IMR-90 (cell line): ENCODE results near the gene GAL3ST3. TPM values are rescaled to one million over a fixed set of nuclear protein-coding genes. Genes with fewer than 3 reads are reported as not detected.
A peak's percentile ranks its signal among the peaks of the same experiment; 100 is the strongest.

Experiments used
- ATAC-seq: fragments of 200-7000 bp; cut with Tn5 transposase; 2 replicates; pipeline ENCODE4 v1.9.1; 2020; ENCODE audit warnings: low read depth, mild to moderate bottlenecking, moderate library complexity
- BruUV-seq: library from RNA; stranded (reverse); fragments of 400-500 nt; replicated peaks from 2 replicates; lab custom pipeline; 2021; lab: Mats Ljungman, UMichigan
- CTCF ChIA-PET: fragments of 300-600 bp; formaldehyde crosslinking; extraction: SDS; loops from one replicate; lab custom pipeline; 2021; ENCODE audit warnings: antibody characterized with exemption; lab: Yijun Ruan, JAX
- POLR2A ChIA-PET: fragments of 300-600 bp; sonication (Branson Sonifier 250); formaldehyde crosslinking; loops from one replicate; lab custom pipeline; 2022; ENCODE audit warnings: antibody characterized with exemption; ENCODE audit not compliant: unreplicated experiment; lab: Charles Lee
- DNase-seq: peaks from one replicate; pipeline ENCODE4 v3.0.0; 2013
- H2AFZ ChIP-seq: replicated peaks from 2 replicates; pipeline ENCODE3; 2013; ENCODE audit warnings: low read length, mild to moderate bottlenecking; ENCODE audit not compliant: poor library complexity
- H2AK5ac ChIP-seq: 2 replicates; pipeline ENCODE4 v1.6.1; 2013; ENCODE audit warnings: low read depth, low read length, inconsistent platforms
- H2AK9ac ChIP-seq: replicated peaks from 2 replicates; pipeline ENCODE3; 2013; ENCODE audit warnings: mild to moderate bottlenecking, low read depth, low read length, moderate library complexity; ENCODE audit not compliant: poor library complexity
- H2BK120ac ChIP-seq: 2 replicates; pipeline ENCODE4 v1.6.1; 2013; ENCODE audit warnings: low read depth, low read length, inconsistent platforms
- H2BK15ac ChIP-seq: 3 replicates; pipeline ENCODE4 v1.6.1; 2013; ENCODE audit warnings: low read depth, low read length, inconsistent platforms
- H2BK20ac ChIP-seq: 2 replicates; pipeline ENCODE4 v1.6.1; 2013; ENCODE audit warnings: low read depth, mild to moderate bottlenecking, inconsistent platforms, low read length, moderate library complexity
- H2BK5ac ChIP-seq: 2 replicates; pipeline ENCODE4 v1.6.1; 2013; ENCODE audit warnings: mild to moderate bottlenecking, low read depth, low read length, inconsistent platforms; ENCODE audit not compliant: poor library complexity, severe bottlenecking
- H3K14ac ChIP-seq: replicated peaks from 2 replicates; pipeline ENCODE4 v1.6.1; 2013; ENCODE audit warnings: low read depth, low read length, inconsistent platforms
- H3K18ac ChIP-seq: 2 replicates; pipeline ENCODE4 v1.6.1; 2013; ENCODE audit warnings: low read depth, low read length, control low read depth
- H3K23ac ChIP-seq: 2 replicates; pipeline ENCODE4 v1.6.1; 2013; ENCODE audit warnings: low read depth, low read length, inconsistent platforms
- H3K27ac ChIP-seq: 2 replicates; pipeline ENCODE4 v1.5.1; 2013; ENCODE audit warnings: mild to moderate bottlenecking, control low read depth, low read length; ENCODE audit not compliant: insufficient read depth
- H3K27me3 ChIP-seq: 2 replicates; pipeline ENCODE4 v1.6.1; 2013; ENCODE audit warnings: low read length; ENCODE audit not compliant: control insufficient read depth, insufficient read depth
- H3K36me3 ChIP-seq: 2 replicates; pipeline ENCODE4 v1.6.1; 2013; ENCODE audit warnings: low read length, mixed read lengths; ENCODE audit not compliant: control insufficient read depth, insufficient read depth
- H3K4ac ChIP-seq: 2 replicates; pipeline ENCODE4 v1.6.1; 2013; ENCODE audit warnings: low read depth, low read length, inconsistent platforms
- H3K4me1 ChIP-seq: 2 replicates; pipeline ENCODE4 v1.6.1; 2013; ENCODE audit warnings: low read length, mixed read lengths; ENCODE audit not compliant: control insufficient read depth, insufficient read depth
- H3K4me2 ChIP-seq: 2 replicates; pipeline ENCODE4 v1.6.1; 2013; ENCODE audit warnings: low read depth, mild to moderate bottlenecking, control low read depth, low read length, moderate library complexity
- H3K4me3 ChIP-seq: 2 replicates; pipeline ENCODE4 v1.5.1; 2013; ENCODE audit warnings: low read depth, mild to moderate bottlenecking, control low read depth, low read length, moderate library complexity; ENCODE audit not compliant: insufficient read depth
- H3K56ac ChIP-seq: 2 replicates; pipeline ENCODE4 v1.6.1; 2013; ENCODE audit warnings: low read length, inconsistent platforms; ENCODE audit not compliant: insufficient read depth; ENCODE audit errors: extremely low read depth
- H3K79me1 ChIP-seq, 2 experiments: 2 replicates each; pipeline ENCODE4 v1.6.1; 2013; ENCODE audit warnings: low read length in 2 of 2, inconsistent platforms in 1 of 2, low read depth in 1 of 2
- H3K9ac ChIP-seq: 2 replicates; pipeline ENCODE4 v1.6.1; 2013; ENCODE audit warnings: low read depth, low read length, control low read depth
- H3K9me1 ChIP-seq: 2 replicates; pipeline ENCODE4 v1.6.1; 2013; ENCODE audit warnings: low read length, inconsistent platforms; ENCODE audit not compliant: insufficient read depth
- H3K9me3 ChIP-seq: 2 replicates; pipeline ENCODE4 v1.6.1; 2013; ENCODE audit warnings: low read length; ENCODE audit not compliant: control insufficient read depth, insufficient read depth
- H4K20me1 ChIP-seq: 2 replicates; pipeline ENCODE4 v1.6.1; 2013; ENCODE audit warnings: low read length, inconsistent platforms; ENCODE audit not compliant: insufficient read depth
- H4K5ac ChIP-seq: 2 replicates; pipeline ENCODE4 v1.6.1; 2013; ENCODE audit warnings: mild to moderate bottlenecking, low read depth, low read length, control low read depth
- H4K8ac ChIP-seq, 2 experiments: 2 replicates each; pipeline ENCODE4 v1.6.1; 2013; ENCODE audit warnings: low read depth in 2 of 2, low read length in 2 of 2, control low read depth in 1 of 2, inconsistent platforms in 1 of 2
- H4K91ac ChIP-seq: 2 replicates; pipeline ENCODE4 v1.6.1; 2013; ENCODE audit warnings: low read depth, low read length, inconsistent platforms; ENCODE audit not compliant: insufficient read depth
- BHLHE40 ChIP-seq: fragments of 150-350 bp; IDR thresholded peaks from 2 replicates; pipeline ENCODE4 v1.6.1; 2016; ENCODE audit warnings: mild to moderate bottlenecking, low read depth, low read length
- CEBPB ChIP-seq: IDR thresholded peaks from 2 replicates; pipeline ENCODE4 v1.6.1; 2012; ENCODE audit warnings: low read depth, low read length, improper control_type of control experiment
- MAFK ChIP-seq: IDR thresholded peaks from 2 replicates; pipeline ENCODE4 v1.6.1; 2012; ENCODE audit warnings: low read depth, low read length, improper control_type of control experiment
- MAZ ChIP-seq: IDR thresholded peaks from 2 replicates; pipeline ENCODE4 v1.6.1; 2012; ENCODE audit warnings: low read depth, mild to moderate bottlenecking, low read length, improper control_type of control experiment, moderate library complexity, borderline replicate concordance
- POLR2A ChIP-seq: IDR thresholded peaks from 2 replicates; pipeline ENCODE4 v1.6.1; 2012; ENCODE audit warnings: mild to moderate bottlenecking, low read depth, low read length
- RAD21 ChIP-seq: IDR thresholded peaks from 2 replicates; pipeline ENCODE4 v1.6.1; 2012; ENCODE audit warnings: low read length, improper control_type of control experiment
- RCOR1 ChIP-seq: IDR thresholded peaks from 2 replicates; pipeline ENCODE4 v1.6.1; 2012; ENCODE audit warnings: mild to moderate bottlenecking, low read length, improper control_type of control experiment; ENCODE audit not compliant: insufficient replicate concordance
- SMC3 ChIP-seq: fragments of 150-350 bp; IDR thresholded peaks from 2 replicates; pipeline ENCODE4 v1.6.1; 2016; ENCODE audit warnings: low read depth, mild to moderate bottlenecking, antibody characterized with exemption, low read length, moderate library complexity
- USF2 ChIP-seq: fragments of 150-350 bp; IDR thresholded peaks from 2 replicates; pipeline ENCODE4 v1.6.1; 2017; ENCODE audit warnings: mild to moderate bottlenecking, antibody characterized with exemption, low read length, low read depth
- WGBS, 2 experiments: methylation state at CpG; one replicate each; pipeline versions ENCODE4 v1.1.5 to v1.1.7; 2013; ENCODE audit warnings: missing lambda C conversion rate in 2 of 2; ENCODE audit not compliant: insufficient read length in 1 of 2; ENCODE audit errors: extremely low coverage in 2 of 2; 5-methylcytosine and 5-hydroxymethylcytosine counted together
- dilution Hi-C: fragments of 300-500 bp; cut with HindIII; formaldehyde crosslinking; loops from one replicate; pipeline ENCODE4 v1.14.3; 2018; ENCODE audit warnings: low sequenced_read_pairs; ENCODE audit not compliant: unreplicated experiment
- in situ Hi-C: fragments of 300-500 bp; cut with MboI; formaldehyde crosslinking; loops from 3 replicates; pipeline ENCODE4 v1.14.3; 2019; ENCODE audit warnings: low sequenced_read_pairs, inconsistent platforms, mixed read lengths
- intact Hi-C: fragments of 100-400 bp; cut with micrococcal nuclease; formaldehyde crosslinking; loops from 2 replicates; pipeline ENCODE4 v1.10.0; 2022
- polyA plus RNA-seq, 3 experiments: library from polyadenylated mRNA; depleted of rRNA; stranded (reverse); fragments of >200 nt; gene quantifications; 2 replicates each; pipeline ENCODE4 v1.2.3, GENCODE V29; 2012; ENCODE audit warnings: low replicate concordance in 1 of 3
- total RNA-seq: library from RNA; depleted of rRNA; stranded (reverse); fragments of >200 nt; gene quantifications from 2 replicates; pipeline ENCODE4 v1.2.3, GENCODE V29; 2012
- TF ChIP-seq, protein P1 (sequence below): conservative IDR thresholded peaks from 2 replicates; pipeline ENCODE4 v1.5.1; 2012; ENCODE audit warnings: mild to moderate bottlenecking, low read depth, low read length, improper control_type of control experiment

The GAL3ST3 gene
- total and polyA plus RNA-seq, 2 of the 4 experiments (the other 2 are of a cell fraction), result 0.19 TPM; not detected in 1

GRCh38 chr11:66006891-66007176 is 42.1 kb downstream of the GAL3ST3 start:
- Histone ChIP-seq H3K27ac (no peak overlapping the region), H3K36me3 (peaks cover 7% of the 10 kb centered on the region; the same call in 1 of the 2 replicates), H3K9ac (no peak overlapping the region), H4K91ac (no peak overlapping the region), H3K4ac (no peak overlapping the region), H3K14ac (no peak overlapping the region), H3K56ac (no peak overlapping the region), H2AFZ (no peak overlapping the region), H3K9me1 (no peaks in the 10 kb centered on the region), H3K79me1 (peaks cover 14 to 18% of the 10 kb centered on the region in 2 experiments), H4K20me1 (peaks cover under 1% of the 10 kb centered on the region; the same call in 1 of the 2 replicates), H3K18ac (no peak overlapping the region), H3K9me3 (no peaks in the 10 kb centered on the region), H3K27me3 (peaks cover 9% of the 10 kb centered on the region), H2AK9ac (no peak overlapping the region), H3K4me2 (no peak overlapping the region), H4K5ac (no peak overlapping the region), H2BK5ac (no peak overlapping the region), H2BK120ac (no peak overlapping the region), H3K23ac (no peak overlapping the region), H2BK20ac (no peak overlapping the region), H2BK15ac (no peak overlapping the region), H4K8ac (no peak overlapping the region), H3K4me1 (no peaks in the 10 kb centered on the region; the same call in none of the 2 replicates), H2AK5ac (peak overlapping the region; percentile 9; the same call in 1 of the 2 replicates), H3K4me3 (no peak overlapping the region)
- TF ChIP-seq POLR2A (no peak), USF2 (no peak), SMC3 (no peak), RCOR1 (no peak), MAFK (no peak), BHLHE40 (no peak), CEBPB (no peak), RAD21 (no peak), MAZ (no peak)
- TF ChIP-seq, protein P1, sequence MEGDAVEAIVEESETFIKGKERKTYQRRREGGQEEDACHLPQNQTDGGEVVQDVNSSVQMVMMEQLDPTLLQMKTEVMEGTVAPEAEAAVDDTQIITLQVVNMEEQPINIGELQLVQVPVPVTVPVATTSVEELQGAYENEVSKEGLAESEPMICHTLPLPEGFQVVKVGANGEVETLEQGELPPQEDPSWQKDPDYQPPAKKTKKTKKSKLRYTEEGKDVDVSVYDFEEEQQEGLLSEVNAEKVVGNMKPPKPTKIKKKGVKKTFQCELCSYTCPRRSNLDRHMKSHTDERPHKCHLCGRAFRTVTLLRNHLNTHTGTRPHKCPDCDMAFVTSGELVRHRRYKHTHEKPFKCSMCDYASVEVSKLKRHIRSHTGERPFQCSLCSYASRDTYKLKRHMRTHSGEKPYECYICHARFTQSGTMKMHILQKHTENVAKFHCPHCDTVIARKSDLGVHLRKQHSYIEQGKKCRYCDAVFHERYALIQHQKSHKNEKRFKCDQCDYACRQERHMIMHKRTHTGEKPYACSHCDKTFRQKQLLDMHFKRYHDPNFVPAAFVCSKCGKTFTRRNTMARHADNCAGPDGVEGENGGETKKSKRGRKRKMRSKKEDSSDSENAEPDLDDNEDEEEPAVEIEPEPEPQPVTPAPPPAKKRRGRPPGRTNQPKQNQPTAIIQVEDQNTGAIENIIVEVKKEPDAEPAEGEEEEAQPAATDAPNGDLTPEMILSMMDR, result no peak
- ChIA-PET POLR2A (no interaction called here), CTCF (interaction anchor here (1.0 kb wide), 1 partner anchor 38 kb away, joined by 3 read pairs; no protein-coding TSS in a partner anchor)
- WGBS, 2 experiments, result no CpG with 5 or more reads among the region's 4 CpGs
- dilution Hi-C loops (no loop called here), intact Hi-C loops (no loop called here), in situ Hi-C loops (no loop called here)
- ATAC-seq, result no peak
- BruUV-seq, result no TSS peak
- DNase-seq, result no peak
